GM21529 (cell line): ENCODE data around the gene SCAF11.

ENCODE experiments used
- ATAC-seq: cut with Tn5 transposase; IDR thresholded peaks from one replicate; pipeline ENCODE4 v1.9.1; 2021; ENCODE audit not compliant: unreplicated experiment

SCAF11 gene

DNA sequence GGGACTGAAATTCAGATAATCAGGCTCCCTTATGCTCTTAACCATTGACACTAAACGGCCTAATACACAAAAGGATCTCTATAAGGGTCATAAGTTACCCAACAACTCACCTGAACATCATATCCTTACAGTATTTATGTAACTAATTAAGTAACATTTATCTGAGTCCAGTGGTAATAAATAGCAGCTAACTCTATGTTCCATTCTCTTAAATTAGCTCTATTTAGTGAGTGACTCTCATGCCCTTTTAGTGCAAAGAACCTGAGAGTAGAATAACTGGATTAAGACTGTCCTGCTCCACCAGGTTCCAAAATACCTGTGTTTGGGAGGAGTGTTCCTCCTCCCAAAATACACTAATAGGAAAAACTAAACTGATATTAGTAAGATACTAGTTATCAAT, 9.8 kb downstream of the SCAF11 start:
- no peak for ATAC-seq

DNA sequence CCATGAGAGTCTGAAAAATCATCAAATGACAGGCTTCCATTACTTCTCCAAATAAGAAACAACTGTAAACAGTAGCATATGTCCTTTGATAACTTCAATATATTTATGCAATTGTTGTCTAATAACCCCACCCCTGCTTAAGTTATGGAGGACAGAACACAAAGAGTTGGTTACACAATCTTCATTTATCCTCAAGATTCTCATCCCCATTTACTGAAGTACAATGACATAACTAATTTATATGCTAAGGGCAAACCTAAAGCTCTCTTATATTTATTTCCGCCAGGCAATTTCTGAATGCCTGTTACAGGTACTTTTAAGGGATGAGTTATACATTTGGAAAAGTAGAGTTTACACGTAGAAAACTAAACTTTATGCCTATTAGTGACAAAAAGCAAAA, 12.3 kb downstream of the SCAF11 start:
- ATAC-seq = no peak

DNA sequence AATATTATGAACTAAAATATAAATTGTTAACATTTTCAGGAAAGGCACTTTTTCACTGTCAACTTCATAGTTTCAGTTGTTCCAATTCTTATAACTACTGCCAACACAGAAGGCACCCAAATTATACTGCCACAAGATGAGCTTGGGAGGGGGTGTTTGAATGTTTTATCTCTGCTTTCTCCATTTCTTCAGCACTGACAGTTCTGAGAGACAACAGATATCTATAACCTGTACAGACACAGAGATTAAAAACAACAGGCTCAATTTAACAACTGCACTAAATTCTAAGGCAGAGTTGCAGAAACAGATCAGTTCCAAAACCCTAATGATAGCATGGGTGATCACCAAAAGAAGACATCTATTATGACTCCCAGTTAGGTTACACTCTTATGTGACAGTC, 12.8 kb downstream of the SCAF11 start:
- ATAC-seq = no peak

DNA sequence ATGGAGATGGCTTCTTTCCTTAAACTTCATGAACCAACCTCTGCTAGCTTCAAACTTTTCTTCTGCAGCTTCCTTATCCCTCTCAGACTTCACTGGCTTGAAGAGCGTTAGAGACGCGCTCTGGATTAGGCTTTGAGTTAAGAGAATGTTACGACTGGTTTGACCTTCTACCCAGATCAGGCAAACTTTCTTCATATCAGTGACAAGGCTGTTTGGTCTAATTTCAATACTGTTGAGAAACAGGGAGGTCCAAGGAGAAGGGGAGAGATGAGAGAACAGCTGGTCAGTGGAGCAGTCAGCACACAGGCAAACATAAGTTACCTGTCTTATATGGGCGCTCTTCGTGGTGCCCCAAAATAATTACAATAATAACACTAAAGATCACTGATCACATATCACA, 14.9 kb downstream of the SCAF11 start:
- no peak for ATAC-seq

DNA sequence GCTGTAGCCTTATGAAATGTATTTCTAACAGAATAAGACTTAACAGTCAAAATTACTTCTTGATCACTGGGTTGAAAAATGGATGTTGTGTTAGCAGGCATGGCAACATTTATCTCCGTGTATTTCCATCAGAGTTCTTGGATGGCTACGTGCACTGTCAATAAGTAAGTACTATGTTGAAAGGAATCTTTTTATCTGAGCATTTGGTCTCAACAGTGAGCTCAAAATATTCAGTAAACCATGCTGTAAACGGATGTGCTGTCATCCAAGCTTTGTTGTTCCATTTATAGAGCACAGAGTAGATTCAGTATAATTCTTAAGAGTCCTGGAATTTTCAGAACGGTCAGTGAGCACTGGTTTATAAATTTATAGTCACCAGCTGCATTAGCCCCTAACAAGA, 15.5 kb downstream of the SCAF11 start:
- ATAC-seq = no peak

DNA sequence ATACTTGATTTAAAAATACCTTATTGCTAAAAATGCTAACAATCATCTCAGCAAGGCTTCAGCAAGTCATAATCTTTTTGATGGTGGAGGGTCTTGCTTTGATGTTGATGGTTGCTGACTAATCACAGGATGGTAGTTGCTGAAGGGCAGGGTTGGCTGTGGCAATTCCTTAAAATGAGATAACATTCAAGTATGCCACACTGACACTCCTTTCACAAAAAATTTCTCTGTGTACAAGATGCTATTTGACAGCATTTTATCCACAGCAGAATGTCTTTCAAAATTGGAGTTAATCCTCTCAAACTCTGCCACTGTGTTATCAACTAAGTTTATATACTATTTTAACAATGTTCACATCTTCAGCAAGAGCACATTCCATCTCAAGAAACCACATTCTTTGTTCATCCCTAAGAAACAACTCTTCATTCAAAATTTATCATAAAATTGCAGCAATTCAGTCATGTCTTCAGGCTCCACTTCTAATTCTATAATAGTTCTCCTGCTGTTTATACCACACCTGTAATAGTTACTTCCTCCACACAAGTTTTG, 16.1 kb downstream of the SCAF11 start:
- no peak for ATAC-seq

DNA sequence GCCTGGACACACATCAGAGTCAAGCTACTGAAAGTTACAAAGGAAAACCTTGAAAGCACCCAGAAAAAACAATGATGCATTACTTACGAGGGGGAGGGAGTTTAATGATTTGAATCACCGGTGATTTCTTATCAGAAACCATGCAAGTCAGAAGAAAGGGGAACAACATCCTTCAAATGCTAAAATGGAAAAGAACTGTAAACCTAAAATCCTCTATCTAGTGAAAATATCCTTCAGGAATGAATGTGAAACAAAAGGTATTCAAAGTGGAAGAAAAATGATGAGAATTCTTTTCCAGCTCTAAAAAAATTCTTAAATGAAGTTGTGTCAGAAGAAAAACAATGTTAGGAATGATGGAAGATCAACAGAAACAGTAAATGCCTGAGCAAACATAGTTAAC, 16.8 kb downstream of the SCAF11 start:
- no peak for ATAC-seq

DNA sequence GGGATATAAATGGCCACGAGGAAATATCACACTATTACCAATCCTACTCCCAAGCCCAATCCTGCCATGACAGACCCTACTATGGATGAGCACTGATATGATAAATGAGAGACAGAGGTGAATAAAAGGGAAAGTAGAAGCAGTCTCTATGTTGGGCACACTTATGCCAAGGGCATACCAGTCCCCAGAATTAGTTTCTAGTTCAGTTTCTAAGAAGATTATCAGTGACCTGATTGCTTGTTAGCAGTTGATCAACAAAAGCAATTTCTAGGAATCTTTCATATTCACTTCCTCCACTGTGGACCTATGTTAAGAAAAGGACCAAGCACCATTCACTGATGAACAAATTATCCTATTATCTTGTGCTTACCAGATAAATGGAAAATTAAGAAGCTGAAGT, 20.0 kb downstream of the SCAF11 start:
- no peak for ATAC-seq

DNA sequence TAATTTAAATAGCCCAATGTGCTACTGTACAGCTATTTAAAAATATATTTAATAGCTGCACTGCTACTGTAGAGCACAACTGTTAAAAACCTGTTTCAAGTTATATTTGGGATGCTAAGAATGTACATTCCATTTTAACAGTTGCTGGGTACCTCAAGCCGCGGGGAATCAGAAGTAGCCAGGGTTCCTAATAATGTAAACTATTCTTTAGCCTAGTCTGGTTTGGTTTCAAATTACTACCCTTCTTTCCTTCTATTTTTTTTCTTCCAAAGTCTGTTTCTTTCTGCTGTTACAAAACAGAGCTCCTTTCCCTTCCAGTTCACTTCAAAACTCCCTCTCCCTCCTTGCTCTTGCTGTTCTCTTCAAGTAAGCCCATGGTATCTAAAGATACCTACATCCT, 21.3 kb downstream of the SCAF11 start:
- ATAC-seq = no peak

DNA sequence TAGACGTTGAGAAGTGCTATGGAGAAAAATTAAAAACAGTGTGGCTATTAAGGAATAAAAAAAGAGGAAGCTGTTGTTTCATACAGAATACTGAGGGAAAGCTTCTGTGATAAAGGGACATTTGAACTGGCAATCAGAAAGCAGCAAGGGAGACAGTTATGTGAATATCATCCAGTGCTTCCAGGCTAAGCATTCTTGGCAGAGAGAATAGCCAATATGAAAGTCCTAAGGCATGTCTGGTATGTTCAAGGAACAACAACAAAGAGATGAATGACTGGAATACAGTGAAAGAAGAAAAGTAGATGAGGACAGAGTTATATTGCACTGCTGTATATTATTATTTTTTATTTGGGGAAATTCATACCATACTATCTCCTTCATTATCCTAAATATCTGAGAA, 23.9 kb downstream of the SCAF11 start:
- ATAC-seq = no peak

DNA sequence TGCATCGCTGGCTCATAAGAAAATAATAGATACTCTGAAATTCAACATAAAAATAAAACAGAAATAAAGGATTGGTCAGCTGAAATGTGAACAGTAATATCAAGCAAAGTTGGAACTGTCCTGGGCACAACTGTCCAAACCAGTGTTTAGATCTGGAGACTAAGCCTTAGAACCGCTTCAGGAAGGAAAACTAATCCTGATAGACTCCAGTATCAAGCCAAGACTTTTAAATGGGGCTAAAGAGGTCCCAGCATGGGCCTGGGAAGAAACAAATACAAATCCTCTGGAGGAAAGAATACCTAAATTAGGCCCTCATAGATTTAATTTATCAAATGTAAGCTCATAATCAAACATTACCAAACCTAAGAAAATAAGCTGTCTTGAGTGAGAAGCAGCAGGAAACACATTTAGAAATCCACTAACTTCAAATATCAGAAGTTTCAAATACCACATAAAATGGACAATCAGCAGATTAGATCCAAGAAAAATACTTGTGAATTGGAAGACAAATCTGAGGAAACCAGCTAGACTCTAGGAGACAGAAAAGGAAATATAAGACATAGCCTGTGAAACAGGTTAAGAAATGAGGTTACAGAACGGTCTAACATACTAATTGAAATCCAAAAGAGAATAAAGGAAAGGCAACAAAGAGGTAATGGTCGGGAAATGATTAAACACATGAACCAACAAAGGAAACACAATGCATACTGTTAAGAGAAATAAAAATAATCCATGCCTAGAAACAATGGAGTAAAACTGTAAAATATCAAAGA, 27.6 kb downstream of the SCAF11 start:
- no peak for ATAC-seq

DNA sequence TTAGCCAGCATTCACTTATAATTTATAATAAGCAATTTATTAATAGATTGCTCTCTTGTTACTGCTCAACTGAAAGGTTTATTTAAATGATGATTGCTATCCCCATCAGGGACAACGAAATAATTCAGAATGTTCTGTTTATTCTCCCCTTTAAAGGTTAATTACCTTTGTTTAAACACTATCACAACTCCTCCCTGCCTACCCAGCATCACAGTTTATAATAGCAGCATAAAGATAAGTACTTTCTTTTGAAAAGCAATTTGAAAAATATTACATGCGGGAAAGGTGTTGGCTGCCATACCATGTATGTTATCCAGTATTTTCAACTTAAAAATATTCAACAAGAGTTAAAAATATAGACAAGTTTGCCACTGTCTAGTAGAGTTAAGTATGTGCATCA, 30.6 kb downstream of the SCAF11 start:
- no peak for ATAC-seq

DNA sequence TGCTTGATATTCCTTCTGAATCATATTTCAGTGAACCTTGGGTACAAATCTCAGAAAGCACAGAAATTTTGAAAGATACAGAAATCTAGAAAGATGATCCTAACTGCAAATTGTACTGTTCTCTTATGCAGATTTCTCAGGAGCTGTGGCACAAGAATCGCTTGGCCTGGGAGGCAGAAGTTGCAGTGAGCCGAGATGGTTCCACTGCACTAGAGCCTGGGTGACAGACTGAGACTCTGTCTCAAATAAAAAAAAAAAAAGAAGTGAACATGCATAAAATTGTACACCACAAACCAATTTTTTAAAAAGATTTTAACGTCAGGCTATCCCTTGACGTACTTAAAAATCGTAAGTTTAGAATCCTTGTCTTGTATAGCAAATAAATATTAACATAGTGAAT, 31.3 kb downstream of the SCAF11 start:
- ATAC-seq = no peak

DNA sequence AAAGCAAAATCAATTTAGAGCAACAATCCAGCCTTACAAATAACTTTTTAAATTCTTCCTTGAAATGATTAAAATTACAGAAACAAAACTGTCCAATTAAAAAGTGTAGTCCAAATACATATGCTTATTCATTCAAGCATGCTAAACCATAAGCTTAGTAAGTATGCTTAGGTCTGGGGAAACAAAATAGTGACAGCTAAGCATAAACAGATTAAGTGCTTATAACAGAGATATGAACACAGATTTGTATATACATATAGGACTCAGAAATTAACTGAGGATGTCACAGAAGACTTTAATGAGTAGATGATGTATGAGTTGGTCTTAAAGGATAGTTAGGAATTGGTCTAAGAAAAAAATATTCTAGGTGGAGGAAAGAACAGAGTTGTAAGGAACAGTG, 41.8 kb downstream of the SCAF11 start:
- ATAC-seq = no peak

DNA sequence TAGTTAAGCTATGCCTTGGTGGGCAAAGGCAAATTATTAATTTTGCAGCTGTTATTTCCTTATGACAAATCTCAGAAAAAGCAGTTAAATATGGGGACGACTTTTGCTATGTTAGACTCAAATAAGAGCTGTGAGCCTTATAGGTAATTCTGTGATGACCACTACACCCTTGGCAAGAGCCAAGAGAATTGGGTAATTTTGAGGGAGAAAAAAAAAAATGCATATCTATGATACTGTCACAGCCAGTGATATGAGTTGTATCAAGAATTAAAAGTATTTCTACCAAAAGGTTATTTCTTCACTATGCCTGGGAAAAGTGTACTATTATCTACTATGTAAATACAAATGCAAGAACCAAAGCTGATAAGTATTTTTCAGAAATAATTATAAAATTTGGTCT, 43.9 kb downstream of the SCAF11 start:
- ATAC-seq = no peak

DNA sequence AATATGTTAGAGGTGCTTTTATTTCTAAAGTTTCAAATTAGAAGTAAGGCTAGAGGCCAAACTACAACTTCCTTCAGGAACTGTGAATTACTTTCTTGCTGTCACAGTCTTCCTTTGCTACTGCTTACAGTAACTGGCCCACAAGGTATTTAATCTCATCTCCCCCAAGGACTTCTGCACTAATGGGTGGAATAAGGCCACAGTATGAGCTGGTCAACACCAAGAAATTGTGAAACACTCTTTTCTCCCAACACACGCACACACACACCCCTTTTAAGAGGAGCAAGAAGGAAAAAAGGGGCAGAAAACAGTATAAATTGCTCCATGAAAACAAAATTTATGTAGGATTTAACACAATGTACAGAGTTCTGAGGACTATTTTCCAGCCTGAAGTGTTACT, 45.6 kb downstream of the SCAF11 start:
- ATAC-seq = no peak

DNA sequence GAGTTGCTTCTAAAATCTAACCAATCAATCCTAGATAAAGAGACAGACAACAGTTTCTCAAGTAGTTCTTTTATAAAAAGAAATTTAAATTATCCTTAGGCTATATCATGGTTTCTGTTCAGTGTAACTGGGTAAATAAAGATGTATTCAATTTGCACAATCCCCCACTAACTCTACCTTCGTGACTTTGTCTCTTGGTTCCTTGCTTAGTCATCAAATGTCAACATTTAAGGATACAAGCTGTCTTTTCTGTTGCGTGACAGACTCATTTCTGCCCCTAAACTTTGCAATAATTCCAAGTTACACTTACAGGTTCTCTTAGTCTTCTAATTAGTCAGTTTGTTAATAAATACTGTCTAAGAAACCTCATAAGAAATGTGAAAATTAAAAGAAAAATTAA, 50.6 kb downstream of the SCAF11 start:
- no peak for ATAC-seq

DNA sequence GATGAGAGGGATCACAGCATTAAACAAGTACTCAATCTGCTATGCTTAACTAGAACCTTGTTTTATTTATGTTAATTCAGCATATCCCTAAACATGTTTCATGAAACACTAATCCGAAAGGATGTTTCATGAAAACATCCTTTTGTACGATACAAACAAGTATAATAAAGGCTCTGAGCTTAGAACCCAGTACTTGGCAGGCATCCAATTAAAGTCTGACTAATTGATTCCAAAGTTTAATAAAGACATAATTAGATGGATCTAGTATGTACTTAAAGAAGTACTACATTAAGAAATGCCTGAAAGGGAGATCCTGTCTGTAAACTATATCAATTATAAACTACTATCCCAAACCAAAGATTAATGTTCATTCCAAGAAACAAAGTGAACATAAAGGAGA, 51.8 kb downstream of the SCAF11 start:
- no peak for ATAC-seq

DNA sequence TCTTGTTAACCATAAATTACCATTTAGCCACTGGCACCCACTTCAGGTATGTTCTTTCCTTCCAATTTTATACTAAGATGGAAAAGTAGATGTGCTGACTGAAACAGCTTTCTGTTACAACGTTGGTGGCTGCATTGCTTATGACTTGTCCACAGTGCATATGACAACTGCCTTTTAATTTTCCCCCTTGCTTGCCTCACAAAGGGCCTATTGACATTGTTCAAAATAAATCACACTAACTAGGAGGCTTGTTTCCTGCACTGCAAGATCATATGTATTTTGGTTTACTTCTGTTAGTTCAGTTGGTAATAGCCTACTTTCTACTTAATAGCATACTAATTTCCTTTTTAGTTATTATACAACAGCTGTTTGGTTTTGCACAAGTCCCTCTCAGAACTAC, 55.4 kb downstream of the SCAF11 start:
- no peak for ATAC-seq

DNA sequence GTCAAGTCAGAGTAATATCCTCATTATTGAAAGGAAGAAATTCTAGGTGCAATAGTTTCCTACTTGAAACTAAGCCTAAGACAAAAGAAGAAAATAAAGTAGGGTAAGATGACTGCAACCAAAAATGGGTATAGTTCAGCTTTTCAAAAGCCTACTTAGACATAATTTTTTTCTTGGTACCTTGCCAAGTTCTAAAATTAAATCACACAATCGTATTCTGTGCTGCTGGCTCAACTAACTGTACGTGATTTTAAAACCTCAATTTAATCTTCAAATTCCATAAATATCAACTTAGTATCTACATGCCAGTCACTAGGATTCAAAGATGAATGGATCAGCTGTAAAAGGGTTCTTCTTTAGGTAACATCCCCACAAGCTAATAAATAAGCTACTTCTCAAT, 56.9 kb downstream of the SCAF11 start:
- ATAC-seq = no peak

DNA sequence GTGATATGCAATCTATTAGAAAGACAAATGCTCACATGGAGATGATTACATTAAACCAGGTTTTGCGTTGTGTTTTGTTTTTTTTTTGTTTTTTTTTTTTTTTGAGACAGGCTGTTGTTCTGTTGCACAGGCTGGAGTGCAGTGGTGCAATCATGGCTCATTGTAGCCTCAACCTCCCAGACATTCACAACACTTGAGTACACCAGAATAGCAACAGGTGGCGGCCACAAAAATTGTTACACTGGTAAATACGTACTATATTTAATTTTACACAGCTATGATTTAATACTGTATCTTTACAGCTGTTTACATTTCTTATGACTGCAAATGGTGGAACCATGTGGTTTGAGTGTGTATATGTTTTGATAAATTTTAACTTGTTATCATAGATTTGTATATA, 60.0 kb downstream of the SCAF11 start:
- ATAC-seq = no peak

DNA sequence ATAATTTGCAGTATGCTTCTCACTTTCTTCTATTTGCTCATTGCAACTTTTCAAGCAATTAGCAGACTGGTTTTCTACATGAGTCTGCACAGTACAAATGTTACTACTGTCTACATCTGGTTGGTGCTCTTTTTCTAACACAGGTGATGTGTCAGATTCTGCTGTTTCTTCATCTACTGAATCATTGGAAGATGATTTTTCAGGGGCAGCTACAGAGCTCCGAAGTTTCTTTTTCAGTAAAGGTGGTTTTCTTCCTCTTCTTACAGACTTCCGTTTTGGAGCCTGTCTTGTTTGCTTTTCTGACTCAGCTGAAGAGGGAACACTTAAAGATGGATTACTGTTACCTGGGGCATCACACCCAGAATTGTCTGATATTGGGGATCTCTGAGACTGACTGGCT, 62.1 kb downstream of the SCAF11 start:
- ATAC-seq = no peak

DNA sequence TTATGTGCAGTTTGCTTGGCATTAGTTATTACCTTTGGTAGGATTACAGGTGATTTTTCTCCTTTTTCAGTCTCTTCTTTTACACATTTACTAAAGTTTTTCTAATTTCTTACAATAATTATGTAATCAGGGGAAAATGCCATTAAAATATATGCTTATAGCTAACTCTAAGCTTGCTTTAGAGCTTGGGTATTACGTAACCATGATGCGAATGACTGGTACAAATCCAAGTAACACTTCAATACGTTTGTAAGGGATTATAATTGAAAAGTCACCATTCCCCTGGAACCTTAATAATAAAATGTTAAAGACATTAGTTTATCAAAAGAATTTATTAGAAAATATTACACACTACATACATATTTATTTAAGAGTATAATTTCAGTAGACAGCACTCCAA, 71.6 kb downstream of the SCAF11 start:
- ATAC-seq = no peak
